GM10266 (cell line): ENCODE measurements around the gene POLG2.

Experiments
- DNase-seq: peaks from one replicate; pipeline ENCODE4 v3.0.0; 2012; ENCODE audit errors: extremely low spot score
- CTCF ChIP-seq: IDR thresholded peaks from 2 replicates; pipeline ENCODE4 v1.5.1; 2012; ENCODE audit warnings: mild to moderate bottlenecking, low read depth; ENCODE audit not compliant: control insufficient read depth, insufficient read depth; ENCODE audit errors: missing control alignments

The POLG2 gene

DNA sequence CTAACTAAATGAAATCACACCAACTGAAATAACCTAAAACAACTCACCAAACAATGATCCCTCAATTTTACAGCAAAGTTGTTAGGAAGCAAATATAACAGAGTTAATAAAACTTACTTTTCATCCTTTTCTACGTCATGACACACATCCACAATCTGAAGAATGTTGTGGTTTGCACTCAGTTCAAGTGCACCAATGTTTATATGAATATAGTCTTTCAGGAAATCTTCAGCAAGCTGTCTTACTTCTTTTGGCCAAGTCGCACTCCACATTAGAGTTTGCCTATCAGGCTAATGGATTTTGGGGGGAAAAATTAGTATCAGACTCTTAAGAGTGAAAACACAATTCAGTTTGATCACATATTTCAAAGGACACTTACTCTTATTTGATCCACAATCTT, 6.0 kb upstream of the POLG2 start:
- no peak for DNase-seq
- TF ChIP-seq CTCF, result no peak

DNA sequence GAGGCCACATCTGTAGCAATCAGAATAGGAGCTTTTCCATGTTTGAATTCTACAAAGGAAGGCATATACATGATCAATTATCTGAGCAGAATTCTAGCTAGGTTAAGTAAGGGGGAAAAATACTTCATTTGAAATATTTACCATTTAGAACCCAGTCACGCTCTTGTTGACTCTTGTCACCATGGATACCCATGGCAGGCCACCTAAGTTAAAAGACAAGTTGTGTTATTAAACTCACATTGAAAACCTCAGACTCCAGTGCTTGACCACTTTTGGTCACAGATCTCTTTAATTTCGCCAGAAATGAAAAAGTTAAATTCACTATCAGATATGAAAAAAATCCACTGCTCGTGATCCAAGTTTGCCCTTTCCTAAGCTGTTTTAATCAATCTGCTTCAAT, 5.2 kb upstream of the POLG2 start:
- DNase-seq, result no peak
- TF ChIP-seq CTCF, result no peak

- no peak for TF ChIP-seq CTCF
- DNase-seq, result no peak
Observed at GRCh38 chr17:64500862-64501765, 4.3 kb upstream of the POLG2 start.

DNA sequence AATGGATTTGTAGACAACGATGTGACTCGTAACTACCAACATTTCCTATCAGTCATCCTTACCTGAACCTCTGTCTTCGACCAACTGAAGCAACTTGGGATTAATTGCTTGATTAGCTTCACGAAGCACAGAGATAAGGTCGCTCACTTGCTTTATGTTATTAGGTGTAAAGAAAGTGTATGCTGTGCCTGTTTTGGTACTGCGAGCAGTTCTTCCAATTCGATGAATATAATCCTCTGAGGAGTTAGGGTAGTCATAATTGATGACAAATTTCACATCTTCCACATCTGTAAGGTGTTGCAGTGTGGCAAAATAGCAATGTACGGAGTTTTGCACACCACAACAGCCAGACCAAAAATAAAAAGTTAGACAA, 3.6 kb upstream of the POLG2 start:
- DNase-seq, result no peak
- TF ChIP-seq CTCF, result no peak

DNA sequence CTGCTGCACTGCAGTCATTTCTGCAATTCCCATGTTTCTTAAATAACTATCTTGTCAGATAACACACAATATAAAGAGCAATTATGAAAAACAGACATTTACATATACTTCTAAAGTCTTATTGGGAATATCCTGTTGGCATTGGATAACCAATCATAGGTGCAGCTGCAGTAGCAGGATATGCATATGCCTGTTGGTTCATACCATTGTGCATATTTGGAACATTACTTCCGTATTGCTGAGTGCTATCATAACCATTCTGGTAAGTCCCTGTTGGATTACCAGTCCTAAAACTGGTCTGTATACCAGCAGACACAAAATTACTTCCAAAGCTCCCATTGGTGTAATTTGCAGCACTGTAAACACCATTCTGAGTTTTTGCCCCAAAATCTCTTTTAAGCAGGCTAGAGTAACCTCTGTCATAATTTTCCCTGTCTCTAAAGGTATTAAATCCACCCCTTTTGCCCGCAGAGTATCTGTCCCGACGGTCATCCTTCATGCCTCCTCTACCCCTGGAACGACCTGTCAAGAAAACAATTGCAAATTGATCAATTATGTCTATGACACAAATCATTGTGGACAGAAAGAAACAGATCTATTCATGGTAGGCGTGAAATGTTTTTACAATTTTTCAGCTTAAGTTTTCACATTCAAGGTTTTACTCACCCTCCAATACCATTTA, 3.1 kb upstream of the POLG2 start:
- no peak for DNase-seq
- no peak for TF ChIP-seq CTCF

GRCh38 chr17:64498308-64499203, 1.7 kb upstream of the POLG2 start:
- no peak for TF ChIP-seq CTCF
- no peak for DNase-seq
